Activated CD4-positive, alpha-beta T cell treated with anti-CD3 and anti-CD28 coated beads, Interleukin-2, amount 10 ng/mL, durations not matched to agents 24 days and 14 days (primary cell): ENCODE measurements around the gene INTS13. TPM values are rescaled to one million over a fixed set of nuclear protein-coding genes. Genes with fewer than 3 reads are reported as not detected.
"Not testable (repeated sequence)": the region's sequence is repeated elsewhere in the genome, so short reads cannot be mapped to it uniquely, and the experiment has no call there.

ENCODE experiments used
- DNase-seq: peaks from one replicate; pipeline ENCODE4 v3.0.0; 2022
- H3K27ac Mint-ChIP-seq: one replicate; pipeline ENCODE4 v1.8.0; 2022; ENCODE audit warnings: mild to moderate bottlenecking, mixed read lengths
- H3K27me3 Mint-ChIP-seq: one replicate; pipeline ENCODE4 v1.8.0; 2022; ENCODE audit warnings: mixed read lengths
- H3K36me3 Mint-ChIP-seq: one replicate; pipeline ENCODE4 v1.8.0; 2022; ENCODE audit warnings: low read depth, mild to moderate bottlenecking, mixed read lengths
- H3K4me1 Mint-ChIP-seq: one replicate; pipeline ENCODE4 v1.8.0; 2021; ENCODE audit warnings: mixed read lengths
- H3K4me3 Mint-ChIP-seq: one replicate; pipeline ENCODE4 v1.8.0; 2022; ENCODE audit warnings: mild to moderate bottlenecking, moderate library complexity, mixed read lengths
- H3K9me3 Mint-ChIP-seq: one replicate; pipeline ENCODE4 v1.8.0; 2021; ENCODE audit warnings: mixed read lengths
- intact Hi-C: fragments of 100-400 bp; cut with micrococcal nuclease; formaldehyde crosslinking; loops from one replicate; pipeline ENCODE4 v1.15.1; 2023
- total RNA-seq: library from RNA; stranded (reverse); gene quantifications from 2 replicates; pipeline ENCODE4 v1.2.3, GENCODE V29; 2022

Gene INTS13
- 49.7 and 51.3 TPM in 2 replicates for total RNA-seq

- H3K36me3 Mint-ChIP-seq, result peaks cover 22% of the 10 kb centered on the region
- H3K27ac Mint-ChIP-seq, result peak within 1 kb of the TSS; percentile 97
- DNase-seq, result peak; percentile 99
- peaks cover 55% of the 10 kb centered on the region for H3K4me1 Mint-ChIP-seq
- no peaks in the 10 kb centered on the region for H3K27me3 Mint-ChIP-seq
- H3K4me3 Mint-ChIP-seq, result peak within 1 kb of the TSS; percentile 94
- no peaks in the 10 kb centered on the region for H3K9me3 Mint-ChIP-seq
- intact Hi-C loops, result loop anchor here (1.0 to 10.0 kb wide), 9 partner anchors 34 to 816 kb away; partner anchors contain the start of genes MED21, MRPS35, PPFIBP1 and STK38L
Measured at GRCh38 chr12:26937863-26938700, at the start of gene INTS13, which contains the start of gene FGFR1OP2. INTS13 (minus strand) TSS chr12:26937981; CDS start chr12:26936803, 1,178 bp downstream. FGFR1OP2 (plus strand) TSS chr12:26938470; CDS start chr12:26954159, 15,689 bp downstream.

GRCh38 chr12:26982866-26983265 lies 45.1 kb upstream of the INTS13 start:
- Mint-ChIP-seq H3K4me3 (no peak overlapping the region), H3K27ac (no peak overlapping the region), H3K27me3 (no peaks in the 10 kb centered on the region), H3K4me1 (peaks cover 5% of the 10 kb centered on the region), H3K36me3 (peaks cover 54% of the 10 kb centered on the region), H3K9me3 (no peaks in the 10 kb centered on the region)
- intact Hi-C loops, result no loop called here
- no peak for DNase-seq

- no peaks in the 10 kb centered on the region for H3K9me3 Mint-ChIP-seq
- H3K27ac Mint-ChIP-seq, result no peak overlapping the region
- H3K4me1 Mint-ChIP-seq, result peaks cover 12% of the 10 kb centered on the region
- no peaks in the 10 kb centered on the region for H3K27me3 Mint-ChIP-seq
- DNase-seq, result no peak
- no peak overlapping the region for H3K4me3 Mint-ChIP-seq
- peaks cover 58% of the 10 kb centered on the region for H3K36me3 Mint-ChIP-seq
- intact Hi-C loops, result no loop called here
Measured at GRCh38 chr12:26979733-26980132, 42.0 kb upstream of the INTS13 start.

GRCh38 chr12:26978801-26979200 lies 41.0 kb upstream of the INTS13 start:
- intact Hi-C loops, result no loop called here
- Mint-ChIP-seq H3K4me1 (peaks cover 8% of the 10 kb centered on the region), H3K27me3 (no peaks in the 10 kb centered on the region)

GRCh38 chr12:26976687-26977086 lies 38.9 kb upstream of the INTS13 start:
- H3K4me3 Mint-ChIP-seq, result no peak overlapping the region
- intact Hi-C loops, result no loop called here
- H3K27me3 Mint-ChIP-seq, result no peaks in the 10 kb centered on the region
- H3K27ac Mint-ChIP-seq, result no peak overlapping the region
- H3K4me1 Mint-ChIP-seq, result peaks cover 13% of the 10 kb centered on the region
- peaks cover 56% of the 10 kb centered on the region for H3K36me3 Mint-ChIP-seq
- no peaks in the 10 kb centered on the region for H3K9me3 Mint-ChIP-seq
- DNase-seq, result no peak

More at GRCh38 chr12:26978801-26979200, 41.0 kb upstream of the INTS13 start:
- no peak overlapping the region for H3K27ac Mint-ChIP-seq
- DNase-seq, result no peak
- no peak overlapping the region for H3K4me3 Mint-ChIP-seq
- peaks cover 61% of the 10 kb centered on the region for H3K36me3 Mint-ChIP-seq
- H3K9me3 Mint-ChIP-seq, result no peaks in the 10 kb centered on the region

- Mint-ChIP-seq H3K4me1 (peaks cover 16% of the 10 kb centered on the region), H3K27ac (peak overlapping the region; percentile 21), H3K4me3 (no peak overlapping the region), H3K9me3 (no peaks in the 10 kb centered on the region), H3K36me3 (peaks cover 51% of the 10 kb centered on the region), H3K27me3 (no peaks in the 10 kb centered on the region)
- DNase-seq, result peak; percentile 86
- intact Hi-C loops, result loop anchor here (1.0 kb wide), 2 partner anchors 34 to 42 kb away; partner anchors contain the start of genes FGFR1OP2 and TM7SF3
Measured at GRCh38 chr12:26971963-26972362, 34.2 kb upstream of the INTS13 start.

GRCh38 chr12:26970136-26970535 lies 32.4 kb upstream of the INTS13 start:
- Mint-ChIP-seq H3K36me3 (peaks cover 40% of the 10 kb centered on the region), H3K27me3 (no peaks in the 10 kb centered on the region), H3K4me3 (no peak overlapping the region), H3K4me1 (peaks cover 7% of the 10 kb centered on the region), H3K9me3 (no peaks in the 10 kb centered on the region), H3K27ac (no peak overlapping the region)
- no peak for DNase-seq
- intact Hi-C loops, result no loop called here

GRCh38 chr12:26966842-26967241 lies 29.1 kb upstream of the INTS13 start:
- no peak for DNase-seq
- peaks cover 4% of the 10 kb centered on the region for H3K4me1 Mint-ChIP-seq
- no peak overlapping the region for H3K27ac Mint-ChIP-seq
- H3K4me3 Mint-ChIP-seq, result no peak overlapping the region
- H3K9me3 Mint-ChIP-seq, result no peaks in the 10 kb centered on the region
- H3K27me3 Mint-ChIP-seq, result no peaks in the 10 kb centered on the region
- H3K36me3 Mint-ChIP-seq, result peaks cover 36% of the 10 kb centered on the region
- intact Hi-C loops, result no loop called here

GRCh38 chr12:26963413-26963812 lies 25.6 kb upstream of the INTS13 start:
- H3K36me3 Mint-ChIP-seq, result peaks cover 43% of the 10 kb centered on the region
- no peaks in the 10 kb centered on the region for H3K9me3 Mint-ChIP-seq
- H3K27ac Mint-ChIP-seq, result no peak overlapping the region
- no peak for DNase-seq
- no peak overlapping the region for H3K4me3 Mint-ChIP-seq
- H3K27me3 Mint-ChIP-seq, result no peaks in the 10 kb centered on the region
- no peaks in the 10 kb centered on the region for H3K4me1 Mint-ChIP-seq
- intact Hi-C loops, result no loop called here

- intact Hi-C loops, result no loop called here
- no peak overlapping the region for H3K4me3 Mint-ChIP-seq
- peaks cover 2% of the 10 kb centered on the region for H3K4me1 Mint-ChIP-seq
- no peak for DNase-seq
- peaks cover 45% of the 10 kb centered on the region for H3K36me3 Mint-ChIP-seq
- no peaks in the 10 kb centered on the region for H3K27me3 Mint-ChIP-seq
- no peaks in the 10 kb centered on the region for H3K9me3 Mint-ChIP-seq
- H3K27ac Mint-ChIP-seq, result no peak overlapping the region
Measured at GRCh38 chr12:26961803-26962202, 24.0 kb upstream of the INTS13 start.

GRCh38 chr12:26961391-26961790 lies 23.6 kb upstream of the INTS13 start:
- H3K4me3 Mint-ChIP-seq, result not testable (repeated sequence)

GRCh38 chr12:26954027-26954426 lies 16.2 kb upstream of the INTS13 start:
- intact Hi-C loops, result no loop called here
- Mint-ChIP-seq H3K27me3 (no peaks in the 10 kb centered on the region), H3K4me3 (no peak overlapping the region), H3K36me3 (peaks cover 43% of the 10 kb centered on the region), H3K9me3 (no peaks in the 10 kb centered on the region), H3K27ac (no peak overlapping the region), H3K4me1 (peaks cover 13% of the 10 kb centered on the region)
- DNase-seq, result no peak

More at GRCh38 chr12:26961391-26961790, 23.6 kb upstream of the INTS13 start:
- H3K27me3 Mint-ChIP-seq, H3K4me1 Mint-ChIP-seq, H3K27ac Mint-ChIP-seq, intact Hi-C loops, H3K9me3 Mint-ChIP-seq, DNase-seq: not testable (repeated sequence)
- H3K36me3 Mint-ChIP-seq, result peaks cover 46% of the 10 kb centered on the region

- peaks cover 14% of the 10 kb centered on the region for H3K4me1 Mint-ChIP-seq
- no peak for DNase-seq
- peaks cover 46% of the 10 kb centered on the region for H3K36me3 Mint-ChIP-seq
- H3K9me3 Mint-ChIP-seq, result no peaks in the 10 kb centered on the region
- no peak overlapping the region for H3K4me3 Mint-ChIP-seq
- H3K27ac Mint-ChIP-seq, result no peak overlapping the region
- H3K27me3 Mint-ChIP-seq, result no peaks in the 10 kb centered on the region
- intact Hi-C loops, result no loop called here
Measured at GRCh38 chr12:26953447-26953846, 15.7 kb upstream of the INTS13 start.

- intact Hi-C loops, result no loop called here
- no peak overlapping the region for H3K4me3 Mint-ChIP-seq
- no peaks in the 10 kb centered on the region for H3K27me3 Mint-ChIP-seq
- H3K9me3 Mint-ChIP-seq, result peaks cover 3% of the 10 kb centered on the region
- peaks cover 60% of the 10 kb centered on the region for H3K36me3 Mint-ChIP-seq
- H3K27ac Mint-ChIP-seq, result peak overlapping the region; percentile 14
- peaks cover 36% of the 10 kb centered on the region for H3K4me1 Mint-ChIP-seq
- no peak for DNase-seq
Measured at GRCh38 chr12:26948309-26948708, 10.5 kb upstream of the INTS13 start.
